ENCODE measurements around the gene ALDH3B1. TPM values are rescaled to one million over a fixed set of nuclear protein-coding genes. Genes with fewer than 3 reads are reported as not detected.

The ALDH3B1 gene
- total RNA-seq, 3 donors from 2014 or later = 9.8 to 26.4 (median 20.6) TPM

- no peaks in the 10 kb centered on the region for H3K36me3 ChIP-seq
- no peak for DNase-seq (ENCODE audit: low spot score in 2 of 2)
- H3K27ac ChIP-seq = no peak overlapping the region
- no peaks in the 10 kb centered on the region for H3K9me3 ChIP-seq
- no peak for TF ChIP-seq POLR2A (IDR thresholded peaks at IDR 0.05)
- no peak for TF ChIP-seq POLR2AphosphoS5 (IDR thresholded peaks at IDR 0.05)
- no peak for TF ChIP-seq CTCF (IDR thresholded peaks at IDR 0.05)
- no peaks in the 10 kb centered on the region for H3K4me1 ChIP-seq
- intact Hi-C loops (cut with DNase I; ENCODE audit: low total_unique reads) = no loop called here
- H3K4me3 ChIP-seq = no peak overlapping the region
- H3K27me3 ChIP-seq = no peaks in the 10 kb centered on the region
These were observed 37.5 kb downstream of the ALDH3B1 start for GRCh38 chr11:68047437-68048290.

GRCh38 chr11:68048681-68049508, 38.8 kb downstream of the ALDH3B1 start:
- no peak for TF ChIP-seq POLR2A (IDR thresholded peaks at IDR 0.05)
- TF ChIP-seq CTCF (IDR thresholded peaks at IDR 0.05) = no peak
- TF ChIP-seq POLR2AphosphoS5 (IDR thresholded peaks at IDR 0.05) = no peak
- no peaks in the 10 kb centered on the region for H3K4me1 ChIP-seq
- peak in 1 of 2 donors; percentile 47 for DNase-seq (ENCODE audit: low spot score in 2 of 2)
- H3K36me3 ChIP-seq = no peaks in the 10 kb centered on the region
- intact Hi-C loops (cut with DNase I; ENCODE audit: low total_unique reads) = no loop called here
- no peaks in the 10 kb centered on the region for H3K9me3 ChIP-seq
- no peak overlapping the region for H3K27ac ChIP-seq
- no peak overlapping the region for H3K4me3 ChIP-seq
- H3K27me3 ChIP-seq = no peaks in the 10 kb centered on the region

GRCh38 chr11:68049509-68050370, 39.6 kb downstream of the ALDH3B1 start:
- Histone ChIP-seq H3K36me3 (no peaks in the 10 kb centered on the region), H3K27me3 (no peaks in the 10 kb centered on the region), H3K9me3 (no peaks in the 10 kb centered on the region), H3K27ac (no peak overlapping the region), H3K4me1 (no peaks in the 10 kb centered on the region), H3K4me3 (no peak overlapping the region)
- intact Hi-C loops (cut with DNase I; ENCODE audit: low total_unique reads) = no loop called here
- DNase-seq (ENCODE audit: low spot score in 2 of 2) = no peak
- no peak for TF ChIP-seq CTCF (IDR thresholded peaks at IDR 0.05)
- no peak for TF ChIP-seq POLR2A (IDR thresholded peaks at IDR 0.05)
- no peak for TF ChIP-seq POLR2AphosphoS5 (IDR thresholded peaks at IDR 0.05)

GRCh38 chr11:68050371-68050841, 40.3 kb downstream of the ALDH3B1 start:
- intact Hi-C loops (cut with DNase I; ENCODE audit: low total_unique reads) = no loop called here
- no peak for DNase-seq (ENCODE audit: low spot score in 2 of 2)
- no peak overlapping the region for H3K27ac ChIP-seq
- TF ChIP-seq POLR2AphosphoS5 (IDR thresholded peaks at IDR 0.05) (no peak), CTCF (IDR thresholded peaks at IDR 0.05) (no peak), POLR2A (IDR thresholded peaks at IDR 0.05) (no peak)
- H3K4me1 ChIP-seq = no peaks in the 10 kb centered on the region
- H3K9me3 ChIP-seq = no peaks in the 10 kb centered on the region
- no peaks in the 10 kb centered on the region for H3K27me3 ChIP-seq
- H3K4me3 ChIP-seq = no peak overlapping the region
- no peaks in the 10 kb centered on the region for H3K36me3 ChIP-seq
